GM12801 (cell line): ENCODE data around the gene MGLL.

Experiments
- CTCF ChIP-seq: IDR thresholded peaks from one replicate; pipeline ENCODE4 v1.5.1; 2011; ENCODE audit warnings: control low read depth; ENCODE audit not compliant: insufficient read length; ENCODE audit errors: extremely low read depth

MGLL gene

GRCh38 chr3:127819086-127819485, 3.2 kb downstream of the MGLL start:
- no peak for TF ChIP-seq CTCF

GRCh38 chr3:127817406-127817841, 4.9 kb downstream of the MGLL start:
- TF ChIP-seq CTCF = no peak

DNA sequence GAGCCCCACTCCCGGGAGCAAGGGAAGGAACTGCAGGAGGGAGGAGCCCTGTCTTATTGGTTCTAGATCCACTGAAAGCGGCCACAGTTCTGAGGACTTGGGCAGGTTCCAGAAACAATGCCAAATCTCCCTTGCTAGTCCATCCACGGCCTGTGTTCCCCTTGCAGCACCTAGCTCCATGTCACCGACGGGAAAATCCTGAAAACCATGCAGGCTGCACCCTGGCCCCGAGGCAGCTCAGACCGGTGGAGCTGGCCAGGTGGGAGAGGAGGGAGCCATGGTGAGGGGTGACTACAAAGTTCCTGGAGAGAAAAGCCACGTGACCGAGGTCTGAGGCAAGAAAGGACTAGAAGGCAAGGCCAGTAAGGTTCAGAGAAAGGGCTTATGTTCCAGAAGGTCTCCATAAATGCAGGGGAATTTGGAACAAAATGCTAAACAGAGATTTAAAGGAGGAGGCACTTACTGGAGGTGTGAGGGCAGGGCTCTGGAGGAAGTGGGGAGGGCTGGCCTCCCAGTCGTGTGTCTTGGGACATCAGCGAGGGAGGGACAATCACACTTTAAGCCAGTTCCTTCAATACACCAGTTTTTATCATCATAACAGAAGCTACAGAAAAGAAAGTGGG, 5.4 kb downstream of the MGLL start:
- no peak for TF ChIP-seq CTCF

GRCh38 chr3:127815641-127816605, 6.4 kb downstream of the MGLL start:
- no peak for TF ChIP-seq CTCF

DNA sequence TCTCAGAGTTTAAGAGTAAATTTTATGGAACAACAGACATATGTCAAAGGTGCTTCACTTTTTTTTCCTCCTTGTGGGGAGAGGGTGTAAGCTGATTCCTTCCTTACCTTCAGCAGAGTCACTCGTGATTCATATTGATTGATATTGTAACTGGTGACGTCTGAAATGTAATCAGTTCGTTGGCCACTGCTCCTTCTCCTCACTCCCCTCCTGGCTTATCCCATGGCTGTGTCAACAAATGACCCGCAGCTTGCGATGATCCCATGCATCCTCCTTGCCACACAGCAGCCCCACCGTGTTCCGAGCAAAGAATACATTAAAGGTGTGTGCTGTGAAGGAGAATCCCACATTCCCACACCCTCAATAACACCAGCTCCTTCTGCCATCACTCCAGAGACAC, 7.3 kb downstream of the MGLL start:
- TF ChIP-seq CTCF = no peak

GRCh38 chr3:127814325-127814781, 8.0 kb downstream of the MGLL start:
- TF ChIP-seq CTCF = no peak

- TF ChIP-seq CTCF = no peak
Observed at GRCh38 chr3:127812151-127812550, 10.2 kb downstream of the MGLL start.
